A549 (cell line): Measurements from ENCODE around the gene POLR2J3. TPM values are rescaled to one million over a fixed set of nuclear protein-coding genes. Genes with fewer than 3 reads are reported as not detected.
"Not testable (repeated sequence)": the region's sequence is repeated elsewhere in the genome, so short reads cannot be mapped to it uniquely, and the experiment has no call there.

Experiments used
- ATAC-seq, 2 experiments: fragments of 200-7000 bp in 1 of 2; fragments of >200 bp in 1 of 2; cut with Nextera tagmentation in 1 of 2; cut with Tn5 transposase in 1 of 2; 3 replicates each; pipeline versions ENCODE4 v1.8.0 to v1.9.1; 2018 to 2020; ENCODE audit warnings: mild to moderate bottlenecking in 1 of 2, moderate library complexity in 1 of 2
- CTCF ChIA-PET: fragments of 300-600 bp; sonication (Branson Sonifier 250); formaldehyde crosslinking; extraction: SDS; loops from one replicate; lab custom pipeline; 2021; ENCODE audit warnings: antibody characterized with exemption, inconsistent platforms; lab: Yijun Ruan, JAX
- POLR2A ChIA-PET: fragments of 350-600 bp; formaldehyde crosslinking; extraction: SDS; loops from one replicate; lab custom pipeline; 2021; ENCODE audit warnings: antibody characterized with exemption, inconsistent platforms; lab: Yijun Ruan, JAX
- DNase-seq, 2 experiments: peaks; one replicate each; pipeline versions ENCODE4 v3.0.0 to v3.0.0-alpha.2; 2011 to 2016; ENCODE audit warnings: low read depth in 1 of 2, low spot score in 1 of 2
- FAIRE-seq: peaks from 2 replicates; lab custom pipeline; 2011; peaks lifted over from hg19 to GRCh38; lab: Jason Lieb, UNC
- H3K27ac ChIP-seq, 2 experiments: fragments of >200 bp; sonication (Bioruptor Twin); formaldehyde crosslinking; 3 replicates each; pipeline ENCODE4 v1.5.1; 2016 to 2017
- H3K4me1 ChIP-seq: fragments of >200 bp; sonication (Bioruptor Twin); formaldehyde crosslinking; 3 replicates; pipeline ENCODE4 v1.6.1; 2016
- H3K4me2 ChIP-seq: fragments of >200 bp; sonication (Bioruptor Twin); formaldehyde crosslinking; 3 replicates; pipeline ENCODE4 v1.6.1; 2016
- H3K4me3 ChIP-seq: fragments of >200 bp; sonication (Bioruptor Twin); formaldehyde crosslinking; 3 replicates; pipeline ENCODE4 v1.5.1; 2016
- H3K9me3 ChIP-seq: fragments of >200 bp; sonication (Bioruptor Twin); formaldehyde crosslinking; 3 replicates; pipeline ENCODE4 v1.6.1; 2016
- WGBS: methylation state at CpG from one replicate; pipeline ENCODE4 v1.1.6; 2017; ENCODE audit errors: missing lambda C conversion rate; 5-methylcytosine and 5-hydroxymethylcytosine counted together
- polyA plus RNA-seq, 4 experiments: library from polyadenylated mRNA; depleted of rRNA in 3 of 4; stranded (reverse); fragments of >200 nt; fragmentation: RNase III in 1 of 4; extraction: RNeasy Plus Mini Kit Qiagen cat#74134 plus additional on column Dnase treatment in 1 of 4; gene quantifications; 2 replicates in 3 of 4; 3 replicates in 1 of 4; pipeline ENCODE4 v1.2.3, GENCODE V29; 2011 to 2017

POLR2J3 gene
- polyA plus RNA-seq, 2 of the 4 experiments (the other 2 are of a cell fraction), result 22.2 to 29.5 TPM

DNA sequence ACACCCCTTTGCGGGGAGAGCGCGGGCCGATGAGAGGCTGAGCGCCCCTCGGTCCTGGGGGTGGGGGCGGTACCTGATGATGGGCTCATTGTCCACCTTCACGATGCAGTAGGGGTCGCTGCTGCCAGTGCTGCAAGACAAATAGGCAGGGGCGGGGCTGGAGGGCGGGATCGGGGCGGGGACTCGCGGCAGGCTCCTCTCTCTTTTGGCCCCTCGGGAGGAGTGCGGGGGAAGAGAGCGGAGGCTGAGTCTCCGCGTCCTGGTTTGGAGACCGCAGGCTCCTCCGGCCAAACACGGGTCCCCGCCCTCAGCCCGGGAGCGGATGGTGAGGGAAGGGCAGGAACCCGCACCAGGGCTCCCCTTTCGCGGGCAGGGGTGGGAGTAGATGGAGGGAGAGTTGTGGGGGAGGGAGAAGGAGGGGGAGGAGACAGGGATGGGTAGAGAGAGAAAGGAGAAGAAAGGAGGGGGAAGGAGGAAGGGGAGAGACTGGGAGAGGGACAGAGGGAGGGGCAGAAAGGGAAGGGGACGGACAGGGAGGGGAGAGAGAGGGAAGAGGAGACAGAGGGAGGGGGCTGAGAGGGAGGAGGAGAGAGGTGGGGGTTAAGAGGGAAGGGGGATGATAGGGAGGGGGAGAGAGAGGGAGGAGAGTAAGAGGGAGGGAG, 38.8 kb upstream of the POLR2J3 start:
- WGBS, result no CpG with 5 or more reads among the region's 30 CpGs
- CTCF ChIA-PET, result not testable (repeated sequence)

DNA sequence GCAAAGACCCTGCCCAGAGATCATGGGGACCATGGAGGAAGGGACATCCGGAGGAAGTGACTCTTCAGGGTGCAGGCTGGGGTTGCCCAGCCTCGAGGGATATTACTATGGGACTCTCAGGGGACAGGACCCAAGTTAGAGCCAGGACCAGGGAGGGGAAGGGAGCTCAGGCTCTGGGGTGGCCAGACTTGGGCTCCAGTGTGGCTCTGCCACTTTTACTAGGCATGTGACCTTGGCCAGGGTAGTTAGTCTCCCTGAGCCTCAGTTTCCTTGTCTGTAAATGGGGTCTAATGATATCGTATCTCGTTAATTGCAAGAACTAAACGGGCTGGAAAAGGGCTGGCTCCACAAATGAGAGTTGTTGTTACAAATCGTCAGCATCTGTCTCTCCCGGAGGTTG, 38.1 kb upstream of the POLR2J3 start:
- CTCF ChIA-PET, POLR2A ChIA-PET, DNase-seq, H3K4me3 ChIP-seq, FAIRE-seq, H3K9me3 ChIP-seq, H3K27ac ChIP-seq, H3K4me1 ChIP-seq, H3K4me2 ChIP-seq: not testable (repeated sequence)
- 95% methylated on average over 2 of the region's 7 CpGs for WGBS
- ATAC-seq, result peak; percentile 4 to 10; a peak in 3 of 6 replicates

More for the DNA sequence above, 38.8 kb upstream of the POLR2J3 start:
- H3K27ac ChIP-seq, FAIRE-seq, H3K4me2 ChIP-seq, H3K4me1 ChIP-seq, H3K4me3 ChIP-seq, POLR2A ChIA-PET, DNase-seq, H3K9me3 ChIP-seq: not testable (repeated sequence)
- peak; percentile 52 to 80 for ATAC-seq

DNA sequence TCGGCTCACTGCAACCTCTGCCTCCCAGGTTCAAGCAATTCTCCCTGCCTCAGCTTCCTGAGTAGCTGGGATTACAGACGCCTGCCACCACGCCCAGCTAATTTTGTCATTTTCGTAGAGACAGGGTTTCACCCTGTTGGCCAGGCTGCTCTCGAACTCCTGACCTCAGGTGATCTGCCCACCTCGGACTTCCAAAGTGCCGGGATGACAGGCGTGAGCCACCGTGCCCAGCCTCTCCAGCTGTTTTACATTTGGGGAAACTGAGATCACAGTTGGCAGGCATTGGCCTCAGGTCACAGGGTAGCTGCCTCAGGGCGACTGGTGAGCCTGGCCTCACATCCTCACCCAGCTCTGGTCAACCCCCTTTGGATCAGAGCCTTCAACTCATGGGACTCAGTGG, 37.4 kb upstream of the POLR2J3 start:
- DNase-seq, ATAC-seq, H3K4me2 ChIP-seq, H3K9me3 ChIP-seq, POLR2A ChIA-PET, FAIRE-seq, H3K4me3 ChIP-seq, H3K4me1 ChIP-seq, H3K27ac ChIP-seq, CTCF ChIA-PET: not testable (repeated sequence)
- WGBS, result no CpG with 5 or more reads among the region's 10 CpGs

DNA sequence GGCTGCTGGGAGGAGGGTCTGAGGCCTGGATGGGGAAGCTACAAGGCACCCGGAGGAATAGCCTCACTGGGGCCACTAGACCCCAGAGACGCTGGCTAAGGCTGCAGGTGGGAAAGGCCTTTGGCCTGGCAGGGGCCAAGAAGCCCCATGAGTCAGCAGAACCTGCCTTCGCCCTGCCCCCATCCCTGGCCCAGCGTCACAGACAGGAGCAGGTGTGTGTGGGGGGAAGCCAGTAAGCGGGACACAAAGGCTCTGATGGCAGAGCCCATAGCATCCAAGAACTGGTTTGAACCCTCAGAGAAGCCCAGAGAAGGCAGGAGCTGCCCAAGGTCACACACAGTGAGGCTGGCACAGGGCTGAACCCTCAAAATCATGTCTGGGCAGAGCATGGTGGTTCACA, 34.5 kb upstream of the POLR2J3 start:
- DNase-seq, ATAC-seq, FAIRE-seq, H3K4me3 ChIP-seq, H3K4me2 ChIP-seq, H3K27ac ChIP-seq, POLR2A ChIA-PET, H3K4me1 ChIP-seq, CTCF ChIA-PET, H3K9me3 ChIP-seq: not testable (repeated sequence)
- WGBS, result no CpG with 5 or more reads among the region's 5 CpGs

DNA sequence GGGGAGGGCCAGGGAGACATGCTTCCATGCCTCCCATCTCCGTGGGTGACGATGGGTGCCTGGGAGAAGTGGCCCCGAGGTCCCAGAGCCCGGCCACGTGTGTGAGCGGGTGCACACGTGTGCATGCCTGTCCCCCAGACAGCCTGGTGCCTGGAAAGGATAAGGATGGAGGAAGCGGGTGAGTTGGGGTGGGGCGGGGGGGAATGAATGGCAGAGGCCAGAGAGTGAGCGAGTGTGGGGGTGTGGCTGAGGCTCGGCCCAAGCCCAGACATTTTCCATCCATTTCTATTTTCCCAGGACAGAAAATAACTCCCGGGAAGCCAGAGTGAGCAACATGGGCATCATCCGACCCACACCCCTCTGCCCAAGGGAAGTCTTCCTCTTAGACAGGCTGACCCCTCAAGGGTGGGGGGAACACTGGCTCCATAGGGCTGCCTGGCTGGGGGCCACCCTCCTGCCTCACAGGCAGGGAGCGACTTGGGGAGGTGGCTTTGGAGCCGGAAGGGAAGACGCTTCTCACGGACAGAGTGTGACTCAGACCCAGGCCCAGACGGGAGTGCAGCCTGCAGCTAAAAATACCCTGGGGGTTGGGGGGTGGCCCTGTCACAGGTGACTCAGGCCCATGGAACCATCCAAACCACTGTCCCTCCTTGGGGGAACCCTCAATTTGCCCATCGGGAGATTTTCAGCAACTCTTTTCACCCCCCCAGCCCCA, 32.2 kb upstream of the POLR2J3 start:
- H3K4me3 ChIP-seq, CTCF ChIA-PET, POLR2A ChIA-PET, FAIRE-seq, H3K27ac ChIP-seq, H3K4me1 ChIP-seq, H3K9me3 ChIP-seq, H3K4me2 ChIP-seq, DNase-seq: not testable (repeated sequence)
- WGBS, result 6% methylated on average over 1 of the region's 19 CpGs
- ATAC-seq, result peak; percentile 87 to 90

- DNase-seq, H3K9me3 ChIP-seq, H3K4me3 ChIP-seq, FAIRE-seq, H3K4me2 ChIP-seq, H3K4me1 ChIP-seq, ATAC-seq, H3K27ac ChIP-seq, CTCF ChIA-PET, POLR2A ChIA-PET: not testable (repeated sequence)
- WGBS, result no CpG with 5 or more reads among the region's 12 CpGs
Observed at GRCh38 chr7:102602317-102602716, 29.9 kb upstream of the POLR2J3 start.

DNA sequence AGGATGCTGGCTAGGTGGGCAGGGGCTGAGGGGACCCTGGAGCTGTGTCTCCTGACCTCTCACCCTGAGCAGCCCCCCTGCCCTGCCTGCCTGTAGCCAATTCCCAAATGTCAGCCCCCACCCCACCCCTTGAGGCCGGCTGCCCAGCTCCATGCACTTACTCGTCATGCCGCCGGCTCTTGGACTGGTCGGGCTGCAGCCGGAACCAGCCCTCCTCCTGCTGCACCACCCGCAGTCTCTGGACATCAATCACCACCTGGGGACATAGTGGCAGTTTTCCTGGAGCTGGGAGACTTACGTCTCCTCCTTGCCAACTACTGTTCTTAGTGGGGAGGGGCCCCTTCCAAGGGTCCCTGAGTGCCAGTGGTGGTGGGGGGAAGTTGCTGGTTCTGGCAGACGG, 27.3 kb upstream of the POLR2J3 start:
- H3K4me3 ChIP-seq, H3K9me3 ChIP-seq, H3K4me2 ChIP-seq, ATAC-seq, H3K4me1 ChIP-seq, CTCF ChIA-PET, POLR2A ChIA-PET, DNase-seq, FAIRE-seq, H3K27ac ChIP-seq: not testable (repeated sequence)
- no CpG with 5 or more reads among the region's 9 CpGs for WGBS

DNA sequence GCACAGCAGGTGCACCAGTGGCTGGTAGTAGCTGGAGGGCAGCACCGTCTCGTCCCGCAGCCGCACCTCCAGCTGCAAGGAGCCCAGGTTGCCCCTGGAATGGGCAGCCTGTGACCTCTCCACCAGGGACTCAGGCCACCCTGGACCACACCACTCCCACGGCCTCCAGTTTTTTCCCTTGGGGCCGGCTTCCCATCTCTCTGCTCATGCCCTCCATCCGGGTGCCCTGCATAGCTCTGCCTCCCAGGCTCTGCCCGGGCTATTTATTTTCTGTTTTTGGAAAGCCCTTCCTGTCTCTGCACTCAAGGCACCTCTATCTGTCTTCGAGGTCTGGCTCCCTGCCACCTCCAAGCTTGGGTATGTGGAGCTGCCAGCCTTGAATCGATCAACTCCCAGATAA, 23.7 kb upstream of the POLR2J3 start:
- H3K4me2 ChIP-seq, H3K4me1 ChIP-seq, H3K9me3 ChIP-seq, H3K4me3 ChIP-seq, H3K27ac ChIP-seq, POLR2A ChIA-PET, FAIRE-seq, CTCF ChIA-PET, ATAC-seq, DNase-seq: not testable (repeated sequence)
- WGBS, result 50% methylated on average over 5 of the region's 10 CpGs

GRCh38 chr7:102593637-102594334, 21.4 kb upstream of the POLR2J3 start:
- H3K4me3 ChIP-seq, CTCF ChIA-PET, H3K27ac ChIP-seq, DNase-seq, POLR2A ChIA-PET, FAIRE-seq, H3K9me3 ChIP-seq, H3K4me2 ChIP-seq, H3K4me1 ChIP-seq: not testable (repeated sequence)
- WGBS, result no CpG with 5 or more reads among the region's 68 CpGs
- peak in 1 of 2 experiments; percentile 0; a peak in 1 of 6 replicates for ATAC-seq

GRCh38 chr7:102592477-102593019, 20.2 kb upstream of the POLR2J3 start:
- CTCF ChIA-PET, POLR2A ChIA-PET, DNase-seq, H3K9me3 ChIP-seq, H3K27ac ChIP-seq, H3K4me3 ChIP-seq, FAIRE-seq, H3K4me2 ChIP-seq, H3K4me1 ChIP-seq: not testable (repeated sequence)
- ATAC-seq, result peak; percentile 68 to 84
- WGBS, result 0% methylated on average over 5 of the region's 26 CpGs

- H3K9me3 ChIP-seq, H3K4me2 ChIP-seq, H3K4me3 ChIP-seq, DNase-seq, POLR2A ChIA-PET, H3K4me1 ChIP-seq, CTCF ChIA-PET, FAIRE-seq, H3K27ac ChIP-seq: not testable (repeated sequence)
- ATAC-seq, result peak; percentile 64 to 87
- no CpG with 5 or more reads among the region's 9 CpGs for WGBS
Observed at GRCh38 chr7:102589857-102590256, 17.5 kb upstream of the POLR2J3 start.
